ENCODE results near the gene ODC1. TPM values are rescaled to one million over a fixed set of nuclear protein-coding genes. Genes with fewer than 3 reads are reported as not detected.

Gene ODC1
- total and polyA plus RNA-seq, 12 donors: 4.1 to 92.8 (median 56.0) TPM

GRCh38 chr2:10400978-10401951 is 46.9 kb downstream of the ODC1 start:
- DNase-seq: peak in 1 of 2 donors; percentile 46
- H3K4me1 ChIP-seq: peaks cover 23 to 88% (median 70%) of the 10 kb centered on the region in 9 donors
- peak overlapping the region; percentile 46 to 85 (median 70) for H3K27ac ChIP-seq
- TF ChIP-seq CTCF (IDR thresholded peaks at IDR 0.05): no peak
- H3K36me3 ChIP-seq: peaks cover 0 to 4% (median 0%) of the 10 kb centered on the region in 9 donors
- ATAC-seq: peak in 6 of 8 donors; percentile 2 to 50 (median 38)
- H3K9me3 ChIP-seq: no peaks in the 10 kb centered on the region
- peak overlapping the region in 2 of 10 donors; percentile 3 to 7 for H3K4me3 ChIP-seq
- H3K27me3 ChIP-seq: no peaks in the 10 kb centered on the region
- 56 to 68% methylated on average over 21 of the region's 21 CpGs for WGBS, 2 donors
- intact Hi-C loops (cut with DNase I): loop anchor here in 5 of 10 donors (5.0 to 10.0 kb wide), 4 partner anchors 69 to 276 kb away; partner anchors contain the start of genes HPCAL1 (in 3 of the 5) and RRM2 (in 1 of the 5)

GRCh38 chr2:10400568-10400977 is 47.6 kb downstream of the ODC1 start:
- Histone ChIP-seq H3K9me3 (no peaks in the 10 kb centered on the region), H3K4me3 (no peak overlapping the region), H3K4me1 (peaks cover 19 to 81% (median 64%) of the 10 kb centered on the region in 9 donors), H3K36me3 (peaks cover 0 to 4% (median 0%) of the 10 kb centered on the region in 9 donors), H3K27ac (peak overlapping the region in 9 of 10 donors; percentile 42 to 85 (median 74)), H3K27me3 (no peaks in the 10 kb centered on the region)
- ATAC-seq (peak in 6 of 8 donors; percentile 1 to 36 (median 30)), DNase-seq (peak in 1 of 2 donors; percentile 50)
- intact Hi-C loops (cut with DNase I): loop anchor here in 5 of 10 donors (5.0 to 10.0 kb wide), 4 partner anchors 68 to 276 kb away; partner anchors contain the start of genes HPCAL1 (in 3 of the 5) and RRM2 (in 1 of the 5)
- no peak for TF ChIP-seq CTCF (IDR thresholded peaks at IDR 0.05)
- 68 to 83% methylated on average over 11 of the region's 11 CpGs for WGBS, 2 donors

- Histone ChIP-seq H3K27ac (peak overlapping the region in 9 of 10 donors; percentile 8 to 85 (median 74)), H3K36me3 (peaks cover 0 to 4% (median 0%) of the 10 kb centered on the region in 9 donors), H3K4me1 (peaks cover 14 to 76% (median 58%) of the 10 kb centered on the region in 9 donors), H3K27me3 (no peaks in the 10 kb centered on the region), H3K9me3 (no peaks in the 10 kb centered on the region), H3K4me3 (no peak overlapping the region)
- WGBS, 2 donors: 90 to 95% methylated on average over 14 of the region's 14 CpGs
- TF ChIP-seq CTCF (IDR thresholded peaks at IDR 0.05): no peak
- DNase-seq (no peak), ATAC-seq (no peak)
- intact Hi-C loops (cut with DNase I): loop anchor here in 5 of 10 donors (5.0 to 10.0 kb wide), 4 partner anchors 68 to 275 kb away; partner anchors contain the start of genes HPCAL1 (in 3 of the 5) and RRM2 (in 1 of the 5)
These were observed 48.1 kb downstream of the ODC1 start for GRCh38 chr2:10400002-10400401.

- Histone ChIP-seq H3K4me1 (peaks cover 7 to 69% (median 52%) of the 10 kb centered on the region in 9 donors), H3K4me3 (no peak overlapping the region), H3K27me3 (no peaks in the 10 kb centered on the region), H3K9me3 (no peaks in the 10 kb centered on the region), H3K27ac (peak overlapping the region in 6 of 10 donors; percentile 12 to 85 (median 74)), H3K36me3 (peaks cover 0 to 4% (median 0%) of the 10 kb centered on the region in 9 donors)
- 85 to 91% methylated on average over 10 to 16 of the region's 16 CpGs for WGBS, 2 donors
- ATAC-seq: no peak
- intact Hi-C loops (cut with DNase I): no loop called here
- TF ChIP-seq CTCF (IDR thresholded peaks at IDR 0.05): no peak
- DNase-seq: no peak
These were observed 48.8 kb downstream of the ODC1 start for GRCh38 chr2:10399358-10399757.

Measured in heart right ventricle (tissue), 16 donors.